ENCODE measurements around the gene LCORL.

DNA sequence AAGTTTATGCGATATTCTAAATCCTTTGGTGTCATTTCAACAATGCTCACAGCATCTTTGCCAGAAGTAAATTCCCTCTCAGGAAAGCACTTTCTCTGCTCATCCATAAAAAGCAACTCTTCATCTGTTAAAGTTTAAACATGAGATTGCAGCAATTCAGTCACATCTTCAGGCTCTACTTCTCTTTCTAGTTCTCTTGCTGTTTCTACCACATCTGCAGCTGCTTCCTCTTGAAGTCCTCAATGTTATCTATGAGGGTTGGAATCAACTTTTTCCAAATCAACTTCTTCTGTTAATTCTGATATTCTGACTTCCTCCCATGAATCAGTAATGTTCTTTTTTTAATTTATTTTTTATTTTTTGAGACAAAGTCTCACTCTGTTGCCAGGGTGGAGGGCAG lies 100.9 kb downstream of the LCORL start:
- TF ChIP-seq, protein P1, sequence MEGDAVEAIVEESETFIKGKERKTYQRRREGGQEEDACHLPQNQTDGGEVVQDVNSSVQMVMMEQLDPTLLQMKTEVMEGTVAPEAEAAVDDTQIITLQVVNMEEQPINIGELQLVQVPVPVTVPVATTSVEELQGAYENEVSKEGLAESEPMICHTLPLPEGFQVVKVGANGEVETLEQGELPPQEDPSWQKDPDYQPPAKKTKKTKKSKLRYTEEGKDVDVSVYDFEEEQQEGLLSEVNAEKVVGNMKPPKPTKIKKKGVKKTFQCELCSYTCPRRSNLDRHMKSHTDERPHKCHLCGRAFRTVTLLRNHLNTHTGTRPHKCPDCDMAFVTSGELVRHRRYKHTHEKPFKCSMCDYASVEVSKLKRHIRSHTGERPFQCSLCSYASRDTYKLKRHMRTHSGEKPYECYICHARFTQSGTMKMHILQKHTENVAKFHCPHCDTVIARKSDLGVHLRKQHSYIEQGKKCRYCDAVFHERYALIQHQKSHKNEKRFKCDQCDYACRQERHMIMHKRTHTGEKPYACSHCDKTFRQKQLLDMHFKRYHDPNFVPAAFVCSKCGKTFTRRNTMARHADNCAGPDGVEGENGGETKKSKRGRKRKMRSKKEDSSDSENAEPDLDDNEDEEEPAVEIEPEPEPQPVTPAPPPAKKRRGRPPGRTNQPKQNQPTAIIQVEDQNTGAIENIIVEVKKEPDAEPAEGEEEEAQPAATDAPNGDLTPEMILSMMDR (IDR thresholded peaks at IDR 0.05) = no peak
- no peak for TF ChIP-seq POLR2A (IDR thresholded peaks at IDR 0.05)

Data from thyroid gland (tissue), 4 donors.